SU-DHL-6 (cell line): ENCODE results near the gene ZMAT1.

Experiments
- CTCF ChIP-seq: fragments of 200-600 bp; sonication (generic); IDR thresholded peaks from one replicate; pipeline ENCODE4 v1.5.1; 2017; ENCODE audit warnings: antibody characterized with exemption, mild to moderate bottlenecking, low read length, moderate library complexity; ENCODE audit not compliant: insufficient read depth, poor library complexity, severe bottlenecking
- EZH2phosphoT487 ChIP-seq: fragments of 200-600 bp; sonication (generic), shearing (Covaris generic); conservative IDR thresholded peaks from 2 replicates; pipeline ENCODE4 v1.6.1; 2018; ENCODE audit warnings: mild to moderate bottlenecking, antibody characterized with exemption, low read length, moderate library complexity, mixed read lengths

GRCh38 chrX:101950581-101950980, 18.8 kb upstream of the ZMAT1 start:
- TF ChIP-seq CTCF: no peak
- TF ChIP-seq EZH2phosphoT487: no peak
